ENCODE results near the gene FBXL16. TPM values are rescaled to one million over a fixed set of nuclear protein-coding genes. Genes with fewer than 3 reads are reported as not detected.

FBXL16 gene
- total and polyA plus RNA-seq, 9 of the 15 experiments (the other 6 are each of a cell fraction or from before 2014, with no cell fraction given), result 0.21 to 8.2 (median 1.7) TPM

DNA sequence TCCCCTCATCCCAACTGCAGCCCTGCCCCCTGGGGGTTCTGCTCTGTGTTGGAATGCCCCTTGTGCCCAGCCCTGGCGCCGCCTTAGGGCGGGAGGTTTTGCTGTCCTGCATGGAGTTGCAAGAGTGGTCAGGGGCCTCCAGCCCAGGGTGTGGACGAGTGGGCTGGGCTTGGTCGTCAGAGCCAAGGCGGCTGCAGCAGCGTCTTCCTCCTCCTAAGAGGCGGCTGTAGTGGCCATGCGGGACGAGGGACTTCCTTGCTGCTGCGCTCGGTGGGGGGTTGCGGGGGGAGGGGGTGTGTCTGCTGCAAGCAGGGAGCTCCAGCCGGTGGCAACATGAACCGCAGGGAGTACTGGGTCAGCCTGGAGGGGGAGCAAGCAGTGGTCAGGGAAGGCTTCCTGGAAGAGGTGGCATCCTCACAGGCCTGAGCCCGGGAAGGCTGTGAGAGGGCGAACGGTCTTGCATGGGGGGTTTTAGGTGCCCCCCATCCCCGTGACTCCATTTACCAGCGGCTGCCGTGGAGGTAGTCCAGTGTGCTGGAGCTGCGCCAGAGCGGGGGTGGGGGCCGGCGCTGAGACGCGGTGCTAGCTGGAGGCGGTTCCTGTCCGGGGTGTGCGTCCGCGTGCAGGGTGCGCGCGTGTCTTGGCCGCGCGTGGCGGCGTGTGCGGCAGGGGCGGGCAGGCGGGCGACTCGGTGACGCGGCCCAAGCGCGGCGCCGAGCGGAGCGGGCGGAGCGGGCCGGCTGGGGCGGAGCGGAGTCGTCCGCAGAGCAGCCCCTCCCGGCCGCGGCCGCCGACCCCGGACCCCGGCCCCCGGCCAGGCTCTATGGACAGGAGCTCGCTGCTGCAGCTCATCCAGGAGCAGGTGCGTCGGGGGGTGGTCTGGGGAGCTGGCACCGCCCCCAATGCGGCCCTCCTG is 30.4 kb downstream of the FBXL16 start, which contains the start of gene RHBDL1 (continued):
- TF ChIP-seq, protein P1, sequence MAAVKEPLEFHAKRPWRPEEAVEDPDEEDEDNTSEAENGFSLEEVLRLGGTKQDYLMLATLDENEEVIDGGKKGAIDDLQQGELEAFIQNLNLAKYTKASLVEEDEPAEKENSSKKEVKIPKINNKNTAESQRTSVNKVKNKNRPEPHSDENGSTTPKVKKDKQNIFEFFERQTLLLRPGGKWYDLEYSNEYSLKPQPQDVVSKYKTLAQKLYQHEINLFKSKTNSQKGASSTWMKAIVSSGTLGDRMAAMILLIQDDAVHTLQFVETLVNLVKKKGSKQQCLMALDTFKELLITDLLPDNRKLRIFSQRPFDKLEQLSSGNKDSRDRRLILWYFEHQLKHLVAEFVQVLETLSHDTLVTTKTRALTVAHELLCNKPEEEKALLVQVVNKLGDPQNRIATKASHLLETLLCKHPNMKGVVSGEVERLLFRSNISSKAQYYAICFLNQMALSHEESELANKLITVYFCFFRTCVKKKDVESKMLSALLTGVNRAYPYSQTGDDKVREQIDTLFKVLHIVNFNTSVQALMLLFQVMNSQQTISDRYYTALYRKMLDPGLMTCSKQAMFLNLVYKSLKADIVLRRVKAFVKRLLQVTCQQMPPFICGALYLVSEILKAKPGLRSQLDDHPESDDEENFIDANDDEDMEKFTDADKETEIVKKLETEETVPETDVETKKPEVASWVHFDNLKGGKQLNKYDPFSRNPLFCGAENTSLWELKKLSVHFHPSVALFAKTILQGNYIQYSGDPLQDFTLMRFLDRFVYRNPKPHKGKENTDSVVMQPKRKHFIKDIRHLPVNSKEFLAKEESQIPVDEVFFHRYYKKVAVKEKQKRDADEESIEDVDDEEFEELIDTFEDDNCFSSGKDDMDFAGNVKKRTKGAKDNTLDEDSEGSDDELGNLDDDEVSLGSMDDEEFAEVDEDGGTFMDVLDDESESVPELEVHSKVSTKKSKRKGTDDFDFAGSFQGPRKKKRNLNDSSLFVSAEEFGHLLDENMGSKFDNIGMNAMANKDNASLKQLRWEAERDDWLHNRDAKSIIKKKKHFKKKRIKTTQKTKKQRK (IDR thresholded peaks at IDR 0.05; ENCODE audit: borderline replicate concordance, low read depth, low read length), result no peak
- TF ChIP-seq ZNF717 (CRISPR knock-in tag; IDR thresholded peaks at IDR 0.05) (no peak), SMARCA5 (IDR thresholded peaks at IDR 0.05) (peak; percentile 99), MYC (IDR thresholded peaks at IDR 0.05; ENCODE audit: low read depth, low read length) (0 out of 2 replicates have a peak, but pooled peaks have one; percentile 6), MYC (CRISPR knock-in tag; IDR thresholded peaks at IDR 0.05; ENCODE audit: borderline replicate concordance, low read depth) (peak; percentile 79; the same call in 1 of the 2 replicates), ZNF79 (CRISPR knock-in tag; IDR thresholded peaks at IDR 0.05; ENCODE audit: low read depth) (no peak), ZNF232 (CRISPR knock-in tag; IDR thresholded peaks at IDR 0.05) (no peak), MIER1 (IDR thresholded peaks at IDR 0.05; ENCODE audit: low read depth) (no peak), EGR1 (conservative IDR thresholded peaks at IDR 0.05) (peak; percentile 80), MCM5 (IDR thresholded peaks at IDR 0.05; ENCODE audit: low read depth) (no peak), PYGO2 (tag; IDR thresholded peaks at IDR 0.05) (no peak)
- TF ChIP-seq, protein P2, sequence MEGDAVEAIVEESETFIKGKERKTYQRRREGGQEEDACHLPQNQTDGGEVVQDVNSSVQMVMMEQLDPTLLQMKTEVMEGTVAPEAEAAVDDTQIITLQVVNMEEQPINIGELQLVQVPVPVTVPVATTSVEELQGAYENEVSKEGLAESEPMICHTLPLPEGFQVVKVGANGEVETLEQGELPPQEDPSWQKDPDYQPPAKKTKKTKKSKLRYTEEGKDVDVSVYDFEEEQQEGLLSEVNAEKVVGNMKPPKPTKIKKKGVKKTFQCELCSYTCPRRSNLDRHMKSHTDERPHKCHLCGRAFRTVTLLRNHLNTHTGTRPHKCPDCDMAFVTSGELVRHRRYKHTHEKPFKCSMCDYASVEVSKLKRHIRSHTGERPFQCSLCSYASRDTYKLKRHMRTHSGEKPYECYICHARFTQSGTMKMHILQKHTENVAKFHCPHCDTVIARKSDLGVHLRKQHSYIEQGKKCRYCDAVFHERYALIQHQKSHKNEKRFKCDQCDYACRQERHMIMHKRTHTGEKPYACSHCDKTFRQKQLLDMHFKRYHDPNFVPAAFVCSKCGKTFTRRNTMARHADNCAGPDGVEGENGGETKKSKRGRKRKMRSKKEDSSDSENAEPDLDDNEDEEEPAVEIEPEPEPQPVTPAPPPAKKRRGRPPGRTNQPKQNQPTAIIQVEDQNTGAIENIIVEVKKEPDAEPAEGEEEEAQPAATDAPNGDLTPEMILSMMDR (IDR thresholded peaks at IDR 0.05 in 2 of 3, conservative IDR thresholded peaks at IDR 0.05 in 1 of 3; ENCODE audit: insufficient read depth in 2 of 3, low read depth in 1 of 3, low read length in 3 of 3), result peak in 2 of 3 experiments; percentile 17 to 38; a peak in 2 of 6 replicates
- TF ChIP-seq, protein P3, sequence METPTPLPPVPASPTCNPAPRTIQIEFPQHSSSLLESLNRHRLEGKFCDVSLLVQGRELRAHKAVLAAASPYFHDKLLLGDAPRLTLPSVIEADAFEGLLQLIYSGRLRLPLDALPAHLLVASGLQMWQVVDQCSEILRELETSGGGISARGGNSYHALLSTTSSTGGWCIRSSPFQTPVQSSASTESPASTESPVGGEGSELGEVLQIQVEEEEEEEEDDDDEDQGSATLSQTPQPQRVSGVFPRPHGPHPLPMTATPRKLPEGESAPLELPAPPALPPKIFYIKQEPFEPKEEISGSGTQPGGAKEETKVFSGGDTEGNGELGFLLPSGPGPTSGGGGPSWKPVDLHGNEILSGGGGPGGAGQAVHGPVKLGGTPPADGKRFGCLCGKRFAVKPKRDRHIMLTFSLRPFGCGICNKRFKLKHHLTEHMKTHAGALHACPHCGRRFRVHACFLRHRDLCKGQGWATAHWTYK (CRISPR knock-in tag; IDR thresholded peaks at IDR 0.05), result peak; percentile 50; the same call in 1 of the 2 replicates
- TF ChIP-seq, protein P4, sequence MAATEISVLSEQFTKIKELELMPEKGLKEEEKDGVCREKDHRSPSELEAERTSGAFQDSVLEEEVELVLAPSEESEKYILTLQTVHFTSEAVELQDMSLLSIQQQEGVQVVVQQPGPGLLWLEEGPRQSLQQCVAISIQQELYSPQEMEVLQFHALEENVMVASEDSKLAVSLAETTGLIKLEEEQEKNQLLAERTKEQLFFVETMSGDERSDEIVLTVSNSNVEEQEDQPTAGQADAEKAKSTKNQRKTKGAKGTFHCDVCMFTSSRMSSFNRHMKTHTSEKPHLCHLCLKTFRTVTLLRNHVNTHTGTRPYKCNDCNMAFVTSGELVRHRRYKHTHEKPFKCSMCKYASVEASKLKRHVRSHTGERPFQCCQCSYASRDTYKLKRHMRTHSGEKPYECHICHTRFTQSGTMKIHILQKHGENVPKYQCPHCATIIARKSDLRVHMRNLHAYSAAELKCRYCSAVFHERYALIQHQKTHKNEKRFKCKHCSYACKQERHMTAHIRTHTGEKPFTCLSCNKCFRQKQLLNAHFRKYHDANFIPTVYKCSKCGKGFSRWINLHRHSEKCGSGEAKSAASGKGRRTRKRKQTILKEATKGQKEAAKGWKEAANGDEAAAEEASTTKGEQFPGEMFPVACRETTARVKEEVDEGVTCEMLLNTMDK (IDR thresholded peaks at IDR 0.05; ENCODE audit: borderline replicate concordance, insufficient read depth, low read depth, low read length, poor library complexity, severe bottlenecking), result peak; percentile 83
- TF ChIP-seq, protein P5, sequence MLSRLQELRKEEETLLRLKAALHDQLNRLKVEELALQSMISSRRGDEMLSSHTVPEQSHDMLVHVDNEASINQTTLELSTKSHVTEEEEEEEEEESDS (CRISPR knock-in tag; IDR thresholded peaks at IDR 0.05), result no peak
- TF ChIP-seq, protein P6, sequence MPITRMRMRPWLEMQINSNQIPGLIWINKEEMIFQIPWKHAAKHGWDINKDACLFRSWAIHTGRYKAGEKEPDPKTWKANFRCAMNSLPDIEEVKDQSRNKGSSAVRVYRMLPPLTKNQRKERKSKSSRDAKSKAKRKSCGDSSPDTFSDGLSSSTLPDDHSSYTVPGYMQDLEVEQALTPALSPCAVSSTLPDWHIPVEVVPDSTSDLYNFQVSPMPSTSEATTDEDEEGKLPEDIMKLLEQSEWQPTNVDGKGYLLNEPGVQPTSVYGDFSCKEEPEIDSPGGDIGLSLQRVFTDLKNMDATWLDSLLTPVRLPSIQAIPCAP (CRISPR knock-in tag; IDR thresholded peaks at IDR 0.05; ENCODE audit: borderline replicate concordance), result no peak

Data from K562 (cell line).